Brain microvascular endothelial cell (primary cell): ENCODE results near the gene GALNT5.
"Not testable (repeated sequence)": the region's sequence is repeated elsewhere in the genome, so short reads cannot be mapped to it uniquely, and the experiment has no call there.

ENCODE experiments used
- DNase-seq: peaks from one replicate; pipeline ENCODE4 v3.0.0-alpha.2; 2020
- H3K27ac ChIP-seq: fragments of 250-450 bp; sonication (Bioruptor Pico); 2 replicates; pipeline ENCODE4 v1.5.1; 2020; ENCODE audit warnings: mild to moderate bottlenecking, moderate library complexity
- H3K27me3 ChIP-seq: fragments of 250-450 bp; sonication (Bioruptor Pico); replicated peaks from 2 replicates; pipeline ENCODE4 v1.5.1; 2020; ENCODE audit warnings: mild to moderate bottlenecking
- H3K36me3 ChIP-seq: fragments of 250-450 bp; sonication (Bioruptor Pico); replicated peaks from 2 replicates; pipeline ENCODE4 v1.5.1; 2020; ENCODE audit warnings: mild to moderate bottlenecking
- H3K4me3 ChIP-seq: 2 replicates; pipeline ENCODE4 v1.5.1; 2011; ENCODE audit warnings: low read depth, mild to moderate bottlenecking, control low read depth, low read length, moderate library complexity
- CTCF ChIP-seq: IDR thresholded peaks from 2 replicates; pipeline ENCODE4 v1.5.1; 2011; ENCODE audit warnings: low read depth, mild to moderate bottlenecking, moderate library complexity, low read length, control low read depth, inconsistent platforms; ENCODE audit errors: missing control alignments
- in situ Hi-C: cut with HindIII; loops from 2 replicates; pipeline ENCODE4 v1.10.0; 2017; ENCODE audit warnings: low sequenced_read_pairs, low pct_ligation_motif_present

GALNT5 gene

GRCh38 chr2:157269922-157270321 is 12.4 kb downstream of the GALNT5 start:
- Histone ChIP-seq H3K36me3 (no peaks in the 10 kb centered on the region), H3K27ac (no peak overlapping the region), H3K27me3 (no peaks in the 10 kb centered on the region), H3K4me3 (no peak overlapping the region)
- no peak for TF ChIP-seq CTCF
- DNase-seq = no peak
- in situ Hi-C loops = no loop called here

GRCh38 chr2:157271590-157272203 is 14.2 kb downstream of the GALNT5 start:
- no peak for TF ChIP-seq CTCF
- no peak overlapping the region for H3K27ac ChIP-seq
- no peak overlapping the region for H3K4me3 ChIP-seq
- no peaks in the 10 kb centered on the region for H3K27me3 ChIP-seq
- no peak for DNase-seq
- no peaks in the 10 kb centered on the region for H3K36me3 ChIP-seq
- in situ Hi-C loops = no loop called here

- in situ Hi-C loops, H3K27me3 ChIP-seq, H3K27ac ChIP-seq, H3K36me3 ChIP-seq, H3K4me3 ChIP-seq, DNase-seq: not testable (repeated sequence)
Observed at GRCh38 chr2:157279311-157279710, 21.8 kb downstream of the GALNT5 start.

- no peaks in the 10 kb centered on the region for H3K27me3 ChIP-seq
- in situ Hi-C loops = no loop called here
- no peak overlapping the region for H3K4me3 ChIP-seq
Observed at GRCh38 chr2:157281316-157281715, 23.8 kb downstream of the GALNT5 start.

GRCh38 chr2:157283468-157283867 is 26.0 kb downstream of the GALNT5 start:
- no peaks in the 10 kb centered on the region for H3K36me3 ChIP-seq
- H3K4me3 ChIP-seq = no peak overlapping the region
- no peaks in the 10 kb centered on the region for H3K27me3 ChIP-seq
- TF ChIP-seq CTCF = no peak
- in situ Hi-C loops = no loop called here
- DNase-seq = no peak
- no peak overlapping the region for H3K27ac ChIP-seq

More at GRCh38 chr2:157281316-157281715, 23.8 kb downstream of the GALNT5 start:
- no peak for TF ChIP-seq CTCF
- H3K27ac ChIP-seq = no peak overlapping the region
- H3K36me3 ChIP-seq = no peaks in the 10 kb centered on the region
- no peak for DNase-seq

- H3K4me3 ChIP-seq = no peak overlapping the region
- H3K27ac ChIP-seq = no peak overlapping the region
- no peaks in the 10 kb centered on the region for H3K27me3 ChIP-seq
- TF ChIP-seq CTCF = no peak
- H3K36me3 ChIP-seq = no peaks in the 10 kb centered on the region
- no peak for DNase-seq
- in situ Hi-C loops = no loop called here
Observed at GRCh38 chr2:157287160-157287559, 29.7 kb downstream of the GALNT5 start.
